Osteocyte (in vitro differentiated cells): Measurements from ENCODE around the gene JAG1. TPM values are rescaled to one million over a fixed set of nuclear protein-coding genes. Genes with fewer than 3 reads are reported as not detected.

Experiments used
- DNase-seq: peaks from one replicate; pipeline ENCODE4 v3.0.0; 2021; ENCODE audit warnings: mixed read lengths; ENCODE audit not compliant: unreplicated experiment; ENCODE audit errors: extremely low spot score
- H3K27ac Mint-ChIP-seq: one replicate; pipeline ENCODE4 v1.8.0; 2021; ENCODE audit warnings: mild to moderate bottlenecking, mixed read lengths; ENCODE audit not compliant: unreplicated experiment
- H3K27me3 Mint-ChIP-seq: one replicate; pipeline ENCODE4 v1.8.0; 2021; ENCODE audit warnings: mixed read lengths; ENCODE audit not compliant: unreplicated experiment
- H3K36me3 Mint-ChIP-seq: one replicate; pipeline ENCODE4 v1.8.0; 2021; ENCODE audit warnings: mixed read lengths; ENCODE audit not compliant: unreplicated experiment
- H3K4me1 Mint-ChIP-seq: one replicate; pipeline ENCODE4 v1.8.0; 2021; ENCODE audit warnings: mixed read lengths; ENCODE audit not compliant: unreplicated experiment
- H3K4me3 Mint-ChIP-seq: one replicate; pipeline ENCODE4 v1.8.0; 2021; ENCODE audit warnings: mild to moderate bottlenecking, moderate library complexity, mixed read lengths; ENCODE audit not compliant: unreplicated experiment
- H3K9me3 Mint-ChIP-seq: one replicate; pipeline ENCODE4 v1.8.0; 2021; ENCODE audit warnings: mixed read lengths; ENCODE audit not compliant: unreplicated experiment
- long read RNA-seq: library from polyadenylated mRNA; unstranded; transcript quantifications from one replicate; pipeline ENCODE4 v2.0.0, GENCODE V29; 2021
- total RNA-seq: library from RNA; stranded (reverse); gene quantifications from 2 replicates; pipeline ENCODE4 v1.2.1, GENCODE V29; 2021
- TF ChIP-seq, protein P1 (sequence below): fragments of 200-600 bp; sonication (generic); IDR thresholded peaks from 2 replicates; pipeline ENCODE4 v1.5.0; 2021; ENCODE audit warnings: antibody characterized with exemption, mild to moderate bottlenecking, moderate library complexity

The JAG1 gene
- 246 and 254 TPM in 2 replicates for total RNA-seq
- long read RNA-seq, transcript JAG1-206 (2 exons, 580 nt), result major isoform, 10 of 283 reads
- long read RNA-seq, partial matches to known transcripts, result 204 of 283 reads
- long read RNA-seq, other reads (novel, unspliced or antisense), result 69 of 283 reads

DNA sequence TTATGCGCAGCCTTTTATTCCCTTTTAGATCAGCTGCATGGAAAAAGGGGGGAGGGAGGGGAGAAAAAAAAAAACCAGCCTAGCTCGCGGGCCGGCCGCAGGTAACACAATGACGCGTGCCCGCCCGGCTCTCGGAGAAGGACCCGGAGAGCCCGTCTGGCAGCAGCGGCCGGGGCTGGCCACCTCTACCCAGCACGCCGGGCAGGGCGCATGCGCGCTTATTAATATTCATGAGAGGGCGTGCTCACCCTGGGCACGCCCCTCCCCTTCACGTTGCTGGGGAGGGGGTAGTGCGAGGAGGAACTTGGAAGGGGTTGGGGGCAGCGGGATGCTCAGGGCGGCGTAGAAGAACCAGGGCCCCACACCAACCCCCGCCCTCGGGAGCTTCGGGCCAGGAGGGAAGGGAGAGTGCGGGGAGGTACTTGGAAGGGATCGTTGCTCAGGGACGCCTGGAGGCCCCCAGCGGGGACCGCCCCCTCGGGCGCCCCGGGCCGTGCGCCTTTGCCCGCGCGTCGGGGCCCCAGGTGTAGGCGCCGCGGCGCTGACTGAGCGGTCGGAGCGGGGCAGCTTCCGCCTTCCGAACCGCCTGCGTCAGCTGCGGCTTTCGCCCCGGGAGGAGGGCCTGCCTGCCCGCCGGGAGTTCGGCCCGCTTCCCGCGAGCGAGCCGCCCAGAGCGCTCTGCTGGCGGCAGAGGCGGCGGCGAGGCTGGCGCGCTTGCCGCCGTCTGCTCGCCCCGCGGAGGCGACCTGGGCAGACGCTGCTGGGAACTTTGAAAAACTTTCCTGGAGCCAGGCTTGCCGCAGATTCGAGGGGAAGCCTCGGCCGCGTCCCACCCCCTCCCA is at the start of gene JAG1:
TSS of gene JAG1 (minus strand) at position 158 of the 842 bp plus-strand sequence. CDS start 469 bp downstream, outside the sequence.
- TF ChIP-seq, protein P1, sequence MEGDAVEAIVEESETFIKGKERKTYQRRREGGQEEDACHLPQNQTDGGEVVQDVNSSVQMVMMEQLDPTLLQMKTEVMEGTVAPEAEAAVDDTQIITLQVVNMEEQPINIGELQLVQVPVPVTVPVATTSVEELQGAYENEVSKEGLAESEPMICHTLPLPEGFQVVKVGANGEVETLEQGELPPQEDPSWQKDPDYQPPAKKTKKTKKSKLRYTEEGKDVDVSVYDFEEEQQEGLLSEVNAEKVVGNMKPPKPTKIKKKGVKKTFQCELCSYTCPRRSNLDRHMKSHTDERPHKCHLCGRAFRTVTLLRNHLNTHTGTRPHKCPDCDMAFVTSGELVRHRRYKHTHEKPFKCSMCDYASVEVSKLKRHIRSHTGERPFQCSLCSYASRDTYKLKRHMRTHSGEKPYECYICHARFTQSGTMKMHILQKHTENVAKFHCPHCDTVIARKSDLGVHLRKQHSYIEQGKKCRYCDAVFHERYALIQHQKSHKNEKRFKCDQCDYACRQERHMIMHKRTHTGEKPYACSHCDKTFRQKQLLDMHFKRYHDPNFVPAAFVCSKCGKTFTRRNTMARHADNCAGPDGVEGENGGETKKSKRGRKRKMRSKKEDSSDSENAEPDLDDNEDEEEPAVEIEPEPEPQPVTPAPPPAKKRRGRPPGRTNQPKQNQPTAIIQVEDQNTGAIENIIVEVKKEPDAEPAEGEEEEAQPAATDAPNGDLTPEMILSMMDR, result no peak
- peak within 1 kb of the TSS; percentile 98 for H3K27ac Mint-ChIP-seq
- H3K36me3 Mint-ChIP-seq, result peaks cover 27% of the 10 kb centered on the region
- H3K9me3 Mint-ChIP-seq, result no peaks in the 10 kb centered on the region
- H3K4me1 Mint-ChIP-seq, result peaks cover 36% of the 10 kb centered on the region
- peak within 1 kb of the TSS; percentile 98 for H3K4me3 Mint-ChIP-seq
- DNase-seq, result peak; percentile 99
- no peaks in the 10 kb centered on the region for H3K27me3 Mint-ChIP-seq

DNA sequence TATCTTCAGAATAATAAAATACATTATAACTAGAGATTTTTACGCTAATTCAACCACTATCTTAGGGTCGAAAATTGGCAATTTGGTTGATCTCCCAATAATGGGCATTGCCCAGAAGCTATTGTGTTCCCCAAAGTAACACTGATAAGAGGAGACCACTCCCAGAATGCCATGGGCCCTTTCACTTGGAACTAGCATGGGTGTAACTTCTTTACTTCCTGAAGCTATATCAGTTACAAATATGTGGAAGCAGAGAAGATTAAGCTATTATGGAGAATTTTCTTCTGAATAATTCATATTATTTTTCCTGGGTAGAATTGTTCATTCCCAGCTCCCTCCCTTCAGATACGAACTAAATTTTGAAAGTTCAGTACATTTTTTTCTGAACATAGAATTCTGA is 48.2 kb upstream of the JAG1 start:
- Mint-ChIP-seq H3K36me3 (peaks cover 2% of the 10 kb centered on the region), H3K27ac (no peak overlapping the region), H3K4me3 (no peak overlapping the region), H3K27me3 (no peaks in the 10 kb centered on the region), H3K4me1 (peaks cover 48% of the 10 kb centered on the region), H3K9me3 (no peaks in the 10 kb centered on the region)
- no peak for DNase-seq
- TF ChIP-seq, protein P1, result no peak

DNA sequence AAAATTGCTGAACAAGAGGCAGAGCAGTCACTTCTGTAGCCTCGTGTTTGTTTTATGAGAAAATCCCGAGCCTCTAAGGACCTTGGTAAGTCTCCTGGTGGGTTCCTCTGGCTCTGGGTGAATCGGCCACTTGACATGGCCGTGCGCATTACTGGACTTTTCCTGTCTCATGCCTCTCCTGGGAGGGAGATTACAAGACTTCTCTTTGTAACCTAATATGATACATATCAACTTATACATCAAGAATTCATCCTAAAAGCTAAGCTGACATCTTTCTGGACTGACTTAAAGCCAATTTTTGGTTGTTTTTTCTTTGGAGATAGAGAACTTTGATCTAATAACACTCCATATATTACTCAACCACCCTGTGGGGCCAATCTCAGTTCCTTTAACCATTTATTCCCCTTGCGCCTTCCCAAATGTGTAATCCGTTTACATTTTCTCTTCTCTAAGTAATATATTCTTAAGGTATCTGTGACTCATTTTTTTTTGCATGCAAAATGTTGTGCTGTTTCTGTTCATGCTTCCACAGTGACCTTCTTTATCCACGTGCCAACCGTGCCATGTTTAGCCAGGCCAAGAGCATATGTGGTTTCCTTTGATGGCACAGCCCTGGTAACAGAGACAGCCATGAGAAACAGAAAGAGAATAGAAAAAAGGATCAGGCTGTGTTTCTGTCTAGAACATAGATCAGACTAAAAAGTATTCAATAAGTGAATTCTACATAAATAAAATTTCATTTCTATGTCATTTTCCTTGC is 47.5 kb upstream of the JAG1 start:
- Mint-ChIP-seq H3K27ac (peak overlapping the region; percentile 74), H3K4me1 (peaks cover 55% of the 10 kb centered on the region), H3K9me3 (no peaks in the 10 kb centered on the region), H3K4me3 (peak overlapping the region; percentile 10), H3K36me3 (no peaks in the 10 kb centered on the region), H3K27me3 (no peaks in the 10 kb centered on the region)
- TF ChIP-seq, protein P1, result no peak
- DNase-seq, result no peak

DNA sequence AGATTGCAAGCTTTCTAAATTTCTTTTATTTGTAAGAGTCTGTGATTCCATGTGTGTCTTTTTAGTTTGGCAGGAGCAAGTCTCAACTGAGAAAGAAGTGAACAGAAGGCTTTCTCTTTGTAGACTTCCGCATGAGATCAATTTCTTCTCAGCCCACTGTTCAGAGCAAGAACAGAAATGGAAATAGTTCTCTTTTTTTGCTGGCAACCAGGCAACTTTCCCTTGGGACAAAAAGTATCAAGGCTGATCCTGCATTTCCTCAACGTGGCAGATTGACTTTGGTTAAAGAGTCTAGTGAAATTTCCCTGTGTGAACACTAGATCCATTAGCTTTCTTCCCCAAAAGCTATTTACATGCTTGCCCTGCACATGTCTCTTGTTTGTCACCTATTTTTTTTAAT is 46.8 kb upstream of the JAG1 start:
- TF ChIP-seq, protein P1, result no peak
- no peaks in the 10 kb centered on the region for H3K27me3 Mint-ChIP-seq
- no peaks in the 10 kb centered on the region for H3K36me3 Mint-ChIP-seq
- no peaks in the 10 kb centered on the region for H3K9me3 Mint-ChIP-seq
- peak overlapping the region; percentile 74 for H3K27ac Mint-ChIP-seq
- no peak for DNase-seq
- peaks cover 61% of the 10 kb centered on the region for H3K4me1 Mint-ChIP-seq
- H3K4me3 Mint-ChIP-seq, result no peak overlapping the region
